ENCODE results near the gene CETP.
"Not testable (repeated sequence)": the region's sequence is repeated elsewhere in the genome, so short reads cannot be mapped to it uniquely, and the experiment has no call there.

Gene CETP

GRCh38 chr16:56930486-56931270 is 31.1 kb upstream of the CETP start:
- FAIRE-seq: no peak
- DNase-seq (ENCODE audit: insufficient read length, low spot score): no peak
- TF ChIP-seq POLR2A (IDR thresholded peaks at IDR 0.05; ENCODE audit: low read depth, low read length): no peak

- FAIRE-seq: no peak
- TF ChIP-seq POLR2A (IDR thresholded peaks at IDR 0.05; ENCODE audit: low read depth, low read length): no peak
- no peak for DNase-seq (ENCODE audit: insufficient read length, low spot score)
Observed at GRCh38 chr16:56931271-56931891, 30.4 kb upstream of the CETP start.

GRCh38 chr16:56931892-56932720 is 29.6 kb upstream of the CETP start, which contains the start of gene HERPUD1:
Gene HERPUD1, plus strand, starts transcription at chr16:56932142. Its CDS starts 103 bp downstream, at chr16:56932245.
- TF ChIP-seq POLR2A (IDR thresholded peaks at IDR 0.05; ENCODE audit: low read depth, low read length): peak; percentile 86
- DNase-seq (ENCODE audit: insufficient read length, low spot score) (peak; percentile 98), FAIRE-seq (peak; percentile 55)

GRCh38 chr16:56932721-56933619 is 28.8 kb upstream of the CETP start:
- peak; percentile 20 for FAIRE-seq
- TF ChIP-seq POLR2A (IDR thresholded peaks at IDR 0.05; ENCODE audit: low read depth, low read length): 0 out of 2 replicates have a peak, but pooled peaks have one; percentile 15
- peak; percentile 48 for DNase-seq (ENCODE audit: insufficient read length, low spot score)

- DNase-seq (ENCODE audit: insufficient read length, low spot score) (no peak), FAIRE-seq (no peak)
Observed at GRCh38 chr16:56933828-56934598, 27.7 kb upstream of the CETP start.

GRCh38 chr16:56934599-56935145 is 27.1 kb upstream of the CETP start:
- FAIRE-seq: not testable (repeated sequence)

More at GRCh38 chr16:56933828-56934598, 27.7 kb upstream of the CETP start:
- no peak for TF ChIP-seq POLR2A (IDR thresholded peaks at IDR 0.05; ENCODE audit: low read depth, low read length)

GRCh38 chr16:56935201-56935600 is 26.5 kb upstream of the CETP start:
- DNase-seq (ENCODE audit: insufficient read length, low spot score): no peak
- no peak for FAIRE-seq

More at GRCh38 chr16:56934599-56935145, 27.1 kb upstream of the CETP start:
- not testable (repeated sequence) for DNase-seq (ENCODE audit: insufficient read length, low spot score)

GRCh38 chr16:56936491-56936890 is 25.3 kb upstream of the CETP start:
- TF ChIP-seq POLR2A (IDR thresholded peaks at IDR 0.05; ENCODE audit: low read depth, low read length): no peak
- FAIRE-seq (no peak), DNase-seq (ENCODE audit: insufficient read length, low spot score) (no peak)

More at GRCh38 chr16:56935201-56935600, 26.5 kb upstream of the CETP start:
- TF ChIP-seq POLR2A (IDR thresholded peaks at IDR 0.05; ENCODE audit: low read depth, low read length): no peak

- TF ChIP-seq POLR2A (IDR thresholded peaks at IDR 0.05; ENCODE audit: low read depth, low read length): no peak
- no peak for DNase-seq (ENCODE audit: insufficient read length, low spot score)
- no peak for FAIRE-seq
Observed at GRCh38 chr16:56936950-56937349, 24.8 kb upstream of the CETP start.

- FAIRE-seq (no peak), DNase-seq (ENCODE audit: insufficient read length, low spot score) (no peak)
- no peak for TF ChIP-seq POLR2A (IDR thresholded peaks at IDR 0.05; ENCODE audit: low read depth, low read length)
Observed at GRCh38 chr16:56938664-56939513, 22.9 kb upstream of the CETP start.

GRCh38 chr16:56939801-56940200 is 21.9 kb upstream of the CETP start:
- no peak for TF ChIP-seq POLR2A (IDR thresholded peaks at IDR 0.05; ENCODE audit: low read depth, low read length)
- FAIRE-seq (no peak), DNase-seq (ENCODE audit: insufficient read length, low spot score) (no peak)
